ENCODE measurements around the gene PIWIL4.
"Not testable (repeated sequence)": the region's sequence is repeated elsewhere in the genome, so short reads cannot be mapped to it uniquely, and the experiment has no call there.

Gene PIWIL4

GRCh38 chr11:94638301-94638901 lies 71.2 kb downstream of the PIWIL4 start:
- DNase-seq (ENCODE audit: low read depth), result peak; percentile 45

GRCh38 chr11:94638902-94639373 lies 71.8 kb downstream of the PIWIL4 start:
- peak; percentile 82 for DNase-seq (ENCODE audit: low read depth)

DNA sequence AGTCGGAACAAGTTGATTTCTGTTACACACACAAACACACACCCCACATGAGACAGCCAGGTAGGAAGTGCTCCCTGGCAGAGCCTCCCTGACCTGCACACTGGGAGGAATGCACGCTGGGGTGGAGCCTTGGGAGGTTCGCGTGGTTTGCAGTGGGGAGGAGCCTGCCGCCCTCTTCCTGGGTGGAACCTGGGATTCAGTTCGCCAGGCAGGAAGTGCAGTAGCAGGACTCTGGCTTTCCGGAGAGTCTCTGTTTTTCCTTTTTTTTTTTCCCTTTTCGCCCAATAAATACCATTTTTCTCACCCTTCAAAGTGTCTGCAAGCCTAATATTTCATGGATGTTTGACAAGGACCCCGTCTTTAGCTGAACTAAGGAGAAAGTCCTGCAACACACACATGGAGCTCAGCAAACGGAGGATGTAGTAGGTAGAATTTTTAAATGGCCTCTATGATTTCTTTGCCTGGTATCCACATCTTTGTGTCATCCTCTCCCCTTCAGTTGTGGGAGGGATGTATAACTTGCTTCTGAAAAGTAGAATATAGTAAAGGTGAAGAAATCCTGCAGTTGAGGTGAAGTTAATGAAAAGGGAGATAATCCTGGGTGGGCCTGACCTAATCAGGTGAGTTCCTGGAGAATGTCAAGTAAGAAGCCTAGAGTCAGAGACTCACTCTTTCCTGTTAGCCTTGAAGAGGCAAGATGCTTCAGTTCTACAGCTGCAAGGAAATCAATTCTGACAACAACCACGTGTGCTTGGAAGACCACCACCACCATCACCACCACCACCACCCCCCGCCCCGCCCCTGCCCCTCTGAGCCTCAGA lies 72.9 kb downstream of the PIWIL4 start:
- no peak for DNase-seq (ENCODE audit: low read depth)

GRCh38 chr11:94641167-94641761 lies 74.1 kb downstream of the PIWIL4 start:
- DNase-seq (ENCODE audit: low read depth), result no peak

DNA sequence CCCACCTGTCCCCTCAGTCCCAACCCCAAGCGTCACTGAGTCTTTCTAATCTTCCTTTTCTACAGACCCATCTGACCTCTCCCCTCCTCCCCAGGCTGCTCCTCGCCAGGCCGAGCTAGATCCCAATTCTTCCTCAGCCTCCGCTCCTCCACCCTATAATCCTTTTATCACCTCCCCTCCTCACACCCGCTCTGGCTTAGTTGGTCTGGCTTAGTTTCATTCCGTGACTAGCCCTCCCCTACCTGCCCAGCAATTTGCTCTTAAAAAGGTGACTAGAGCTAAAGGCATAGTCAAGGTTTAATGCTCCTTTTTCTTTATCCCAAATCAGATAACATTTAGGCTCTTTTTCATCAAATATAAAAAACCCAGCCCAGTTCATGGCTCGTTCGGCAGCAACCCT lies 76.0 kb downstream of the PIWIL4 start:
- not testable (repeated sequence) for DNase-seq (ENCODE audit: low read depth)

DNA sequence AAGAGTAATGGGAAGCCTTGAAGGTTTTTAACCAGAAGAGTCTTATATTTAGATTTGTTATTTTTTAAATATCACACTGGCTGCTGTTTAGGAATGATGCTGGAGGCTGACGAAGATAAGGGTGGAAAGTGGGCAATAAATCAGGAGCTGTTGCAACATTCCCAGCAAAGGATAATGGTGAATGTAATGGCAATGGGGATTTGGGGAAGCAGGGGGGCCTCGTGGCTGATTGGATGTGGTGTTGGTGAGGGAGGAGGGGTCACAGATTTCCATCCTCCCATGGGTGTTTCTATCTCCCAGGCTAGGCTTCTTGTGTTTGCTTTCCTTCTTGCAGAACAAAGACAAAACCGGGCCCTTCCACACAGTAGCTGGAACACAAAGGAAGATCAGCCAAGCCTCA lies 80.8 kb downstream of the PIWIL4 start:
- no peak for DNase-seq (ENCODE audit: low read depth)

- no peak for DNase-seq (ENCODE audit: low read depth)
These were observed 81.6 kb downstream of the PIWIL4 start for GRCh38 chr11:94648789-94649188.

- DNase-seq (ENCODE audit: low read depth), result no peak
These were observed 82.1 kb downstream of the PIWIL4 start for GRCh38 chr11:94649254-94649653.

- peak; percentile 35 for DNase-seq (ENCODE audit: low read depth)
These were observed 82.9 kb downstream of the PIWIL4 start for GRCh38 chr11:94649964-94650623.

GRCh38 chr11:94650756-94651155 lies 83.6 kb downstream of the PIWIL4 start:
- DNase-seq (ENCODE audit: low read depth), result peak; percentile 86

- no peak for DNase-seq (ENCODE audit: low read depth)
These were observed 85.6 kb downstream of the PIWIL4 start for GRCh38 chr11:94652735-94653284.

DNA sequence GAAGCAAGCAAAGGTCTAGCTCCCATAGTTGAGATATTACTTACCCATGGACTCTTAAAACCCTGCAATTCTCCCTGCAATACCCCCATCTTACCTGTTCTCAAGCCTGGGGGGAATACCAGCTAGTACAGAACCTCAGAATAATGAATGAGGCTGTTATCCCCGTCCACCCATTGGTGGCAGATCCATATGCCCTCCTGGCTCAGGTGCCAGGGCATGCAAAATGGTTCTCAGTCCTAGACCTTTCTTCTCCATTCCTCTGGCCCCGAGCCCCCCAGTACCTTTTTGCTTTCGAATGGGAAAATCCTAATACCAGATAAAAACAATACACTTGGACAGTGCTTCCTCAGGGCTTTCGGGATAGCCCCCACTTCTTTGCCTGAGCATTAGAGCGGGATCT lies 86.4 kb downstream of the PIWIL4 start:
- DNase-seq (ENCODE audit: low read depth), result no peak

GRCh38 chr11:94654201-94654600 lies 87.0 kb downstream of the PIWIL4 start:
- no peak for DNase-seq (ENCODE audit: low read depth)

- DNase-seq (ENCODE audit: low read depth), result no peak
These were observed 88.1 kb downstream of the PIWIL4 start for GRCh38 chr11:94655291-94655690.

DNA sequence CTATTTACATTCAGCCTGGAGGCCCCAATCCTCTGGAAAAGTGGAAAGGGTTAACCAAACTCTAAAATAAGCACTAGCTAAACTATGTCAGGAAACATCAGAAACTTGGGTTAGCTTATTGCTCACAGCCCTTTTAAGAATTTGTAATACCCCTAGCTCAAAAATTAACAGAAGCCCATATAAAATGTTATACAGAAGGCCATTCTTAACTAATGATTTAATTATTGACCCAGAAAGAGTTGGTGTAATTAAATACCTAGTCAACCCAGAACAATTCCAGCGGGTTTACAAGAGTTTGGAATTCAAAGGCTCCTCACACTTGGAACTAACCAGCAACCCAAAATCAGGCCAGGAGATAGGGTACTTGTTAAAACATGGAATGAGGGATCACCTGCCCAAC lies 88.8 kb downstream of the PIWIL4 start:
- no peak for DNase-seq (ENCODE audit: low read depth)

DNA sequence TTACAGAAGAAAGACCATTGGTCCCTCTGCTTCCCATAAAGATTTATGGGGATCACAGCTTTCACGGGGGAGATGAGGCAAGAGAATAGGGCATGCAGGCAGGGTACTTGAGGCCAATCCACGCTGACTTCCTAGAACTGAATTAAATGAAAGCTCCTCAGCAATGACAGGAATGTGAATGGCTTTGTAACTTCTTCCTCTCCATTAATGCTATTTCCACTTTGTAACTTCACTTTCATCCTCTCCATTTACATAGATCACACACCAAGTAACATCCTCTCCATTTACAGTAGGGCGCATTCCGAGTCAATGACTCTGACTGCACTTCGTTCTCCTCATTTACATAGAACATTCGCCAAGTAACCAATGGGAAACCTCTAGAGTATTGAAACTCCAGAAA lies 89.8 kb downstream of the PIWIL4 start:
- peak; percentile 55 for DNase-seq (ENCODE audit: low read depth)

- no peak for DNase-seq (ENCODE audit: low read depth)
These were observed 90.5 kb downstream of the PIWIL4 start for GRCh38 chr11:94657629-94658028.

DNA sequence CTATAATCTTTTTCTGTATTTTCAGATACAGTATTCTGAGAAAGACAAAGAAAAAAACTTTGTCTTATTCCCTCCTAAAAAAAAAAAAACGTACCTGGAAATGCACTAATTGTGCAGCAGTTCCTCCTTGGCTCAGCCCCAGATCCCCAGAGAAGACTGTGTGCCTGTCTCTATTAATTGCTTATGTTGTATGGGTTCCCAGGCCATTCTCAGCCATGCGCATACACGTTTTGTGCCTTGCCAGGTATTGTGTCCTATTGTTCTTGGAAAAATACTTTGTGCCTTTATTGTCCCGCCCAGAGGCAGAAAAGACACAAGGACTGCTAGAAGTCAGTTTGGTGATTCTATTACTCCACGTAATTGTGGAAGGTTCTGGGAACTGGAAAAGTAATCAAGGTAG lies 91.2 kb downstream of the PIWIL4 start:
- no peak for DNase-seq (ENCODE audit: low read depth)

GRCh38 chr11:94658888-94659287 lies 91.7 kb downstream of the PIWIL4 start:
- no peak for DNase-seq (ENCODE audit: low read depth)

- no peak for DNase-seq (ENCODE audit: low read depth)
These were observed 94.3 kb downstream of the PIWIL4 start for GRCh38 chr11:94661444-94661843.

DNA sequence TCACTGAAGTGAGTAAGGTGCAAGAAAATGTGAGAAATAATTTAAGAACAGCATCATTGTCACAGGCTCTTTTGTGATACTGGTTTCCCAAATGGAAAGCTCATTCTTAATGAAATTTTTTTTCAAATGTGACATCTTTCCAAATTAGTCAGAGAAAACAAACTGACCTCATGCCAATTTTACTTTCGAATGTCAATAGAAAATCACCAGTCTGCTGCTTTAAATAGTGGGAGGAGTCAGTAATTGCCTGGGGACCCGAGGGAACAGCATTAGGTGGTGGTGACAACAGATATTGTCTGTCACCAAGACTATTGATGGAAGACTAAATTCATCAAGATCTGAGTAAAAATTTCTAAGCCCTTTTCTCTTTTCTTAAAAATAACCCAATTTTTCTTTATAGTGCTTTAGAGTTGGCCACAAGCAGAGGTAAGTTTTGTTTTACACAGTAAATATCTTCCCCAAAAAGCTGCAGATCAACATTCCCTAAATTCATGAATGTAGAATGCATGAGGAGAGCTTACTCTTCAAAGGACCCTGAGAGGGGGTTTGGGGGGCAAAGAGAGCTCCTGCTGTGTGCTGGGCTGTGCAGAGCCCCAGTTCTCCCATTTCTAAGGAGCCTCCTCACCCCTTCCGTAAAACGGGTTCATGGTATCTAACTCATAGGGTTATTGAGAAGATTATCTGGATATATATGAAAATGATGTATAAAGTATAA lies 95.1 kb downstream of the PIWIL4 start:
- DNase-seq (ENCODE audit: low read depth), result no peak
